Liver (tissue), 9 donors: ENCODE results near the gene AQP12A. TPM values are rescaled to one million over a fixed set of nuclear protein-coding genes. Genes with fewer than 3 reads are reported as not detected.
"Not testable (repeated sequence)": the region's sequence is repeated elsewhere in the genome, so short reads cannot be mapped to it uniquely, and the experiment has no call there.

Experiments
- DNase-seq: peaks from one replicate; pipeline ENCODE4 v3.0.0-alpha.2; 2017; ENCODE audit warnings: low spot score
- H3K27ac ChIP-seq, 2 donors: one replicate each; pipeline ENCODE4 v1.7.0; 2013; ENCODE audit warnings: inconsistent platforms in 2 of 2, low read length in 2 of 2, control low read depth in 1 of 2, low read depth in 1 of 2, mild to moderate bottlenecking in 1 of 2
- H3K27me3 ChIP-seq, 4 donors: one replicate each; pipeline versions ENCODE4 v1.6.1 to v1.7.0; 2013; ENCODE audit warnings: low read length in 3 of 4, inconsistent platforms in 1 of 4, mild to moderate bottlenecking in 1 of 4, moderate library complexity in 1 of 4; ENCODE audit not compliant: control insufficient read depth in 4 of 4, insufficient read depth in 4 of 4
- H3K36me3 ChIP-seq, 4 donors: one replicate each; pipeline versions ENCODE4 v1.6.1 to v1.7.0; 2013; ENCODE audit warnings: low read length in 3 of 4, mild to moderate bottlenecking in 3 of 4, low read depth in 1 of 4, moderate library complexity in 1 of 4; ENCODE audit not compliant: control insufficient read depth in 4 of 4, insufficient read depth in 3 of 4
- H3K4me1 ChIP-seq, 4 donors: one replicate each; pipeline versions ENCODE4 v1.6.1 to v1.7.0; 2013; ENCODE audit warnings: low read length in 3 of 4, mild to moderate bottlenecking in 3 of 4, moderate library complexity in 1 of 4; ENCODE audit not compliant: control insufficient read depth in 4 of 4, insufficient read depth in 4 of 4
- H3K4me3 ChIP-seq, 3 donors: one replicate each; pipeline versions ENCODE4 v1.6.1 to v1.7.0; 2013; ENCODE audit warnings: low read length in 3 of 3, control low read depth in 1 of 3, low read depth in 1 of 3, mild to moderate bottlenecking in 1 of 3
- H3K9ac ChIP-seq, 2 donors: one replicate each; pipeline ENCODE4 v1.7.0; 2013; ENCODE audit warnings: low read length in 2 of 2, mild to moderate bottlenecking in 2 of 2, moderate library complexity in 2 of 2, control low read depth in 1 of 2, low read depth in 1 of 2
- H3K9me3 ChIP-seq, 4 donors: one replicate each; pipeline versions ENCODE4 v1.6.1 to v1.7.0; 2013; ENCODE audit warnings: low read length in 3 of 4; ENCODE audit not compliant: control insufficient read depth in 4 of 4
- WGBS: extraction: QIAGEN DNeasy Blood & Tissue Kit; methylation state at CpG from one replicate; pipeline ENCODE4 v1.1.7; 2013; 5-methylcytosine and 5-hydroxymethylcytosine counted together
- polyA plus RNA-seq, 2 donors: library from polyadenylated mRNA; stranded (reverse) in 1 of 2; unstranded in 1 of 2; fragments of 200-250 nt in 1 of 2; fragments of >200 nt in 1 of 2; fragmentation: Nextera tagmentation in 1 of 2; extraction: Ambion mirVana in 1 of 2; gene quantifications; one replicate each; pipeline versions ENCODE4 v1.2.1 to v1.2.3, GENCODE V29; 2013 to 2015
- total RNA-seq, 2 donors: library from RNA; depleted of rRNA; stranded (reverse); fragments of >200 nt; gene quantifications; one replicate each; pipeline ENCODE4 v1.2.3, GENCODE V29; 2014
- donor health status: healthy.
- donor health status: healthy.
- donor health status: healthy.
- donor health status: healthy.
- donor health status: healthy.

The AQP12A gene
- total and polyA plus RNA-seq, 4 donors = not detected

DNA sequence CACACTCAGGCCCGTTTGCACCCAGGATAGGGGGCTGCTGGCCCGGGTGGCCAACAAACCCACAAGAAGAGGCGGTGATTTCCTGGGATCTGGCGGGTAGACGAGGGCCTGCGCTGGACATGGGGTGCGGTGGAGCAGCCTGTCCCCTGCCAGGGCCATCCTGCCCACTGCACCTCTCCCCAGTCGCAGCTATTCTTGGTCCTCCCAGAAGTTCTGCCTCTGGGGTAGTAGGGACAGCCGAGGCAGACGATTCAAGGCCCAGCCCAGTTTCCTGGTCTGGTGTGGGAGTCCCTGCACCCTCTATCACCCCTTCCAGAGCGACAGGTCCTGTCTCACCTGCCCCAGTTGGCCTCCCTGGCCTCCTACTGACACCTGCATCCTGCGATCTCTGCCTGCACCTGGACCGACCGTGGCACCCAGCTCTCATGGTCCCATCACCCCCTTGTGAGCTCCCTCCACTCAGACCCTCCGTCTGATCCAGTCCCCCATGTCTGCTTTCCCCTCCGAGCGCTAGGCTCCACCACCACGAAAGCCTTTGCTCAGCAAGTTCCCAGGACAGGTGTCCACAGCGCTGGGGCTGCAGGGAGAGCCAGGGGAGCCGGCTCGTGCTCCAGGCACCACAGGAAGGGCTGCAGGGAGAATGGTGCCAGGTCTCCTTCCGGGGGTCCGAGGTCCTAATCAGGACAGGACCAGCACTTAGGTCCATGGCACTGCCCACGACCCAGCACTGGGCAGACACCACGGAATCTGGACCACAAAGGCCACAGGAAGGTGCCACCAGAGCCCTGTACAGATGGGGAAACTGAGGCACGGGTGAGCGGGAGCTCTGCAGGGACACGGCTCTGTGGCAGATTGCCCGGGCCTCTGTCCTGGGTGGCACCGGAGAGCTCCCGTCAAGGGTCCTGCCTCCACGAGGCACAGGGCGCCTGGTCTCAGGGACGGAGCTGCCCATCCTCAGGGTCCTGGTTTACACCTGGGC lies 1.2 kb downstream of the AQP12A start:
- H3K4me3 ChIP-seq, H3K27ac ChIP-seq, H3K4me1 ChIP-seq, H3K9ac ChIP-seq, H3K9me3 ChIP-seq, DNase-seq, H3K27me3 ChIP-seq, H3K36me3 ChIP-seq: not testable (repeated sequence)
- WGBS = 81% methylated on average over 17 of the region's 34 CpGs

DNA sequence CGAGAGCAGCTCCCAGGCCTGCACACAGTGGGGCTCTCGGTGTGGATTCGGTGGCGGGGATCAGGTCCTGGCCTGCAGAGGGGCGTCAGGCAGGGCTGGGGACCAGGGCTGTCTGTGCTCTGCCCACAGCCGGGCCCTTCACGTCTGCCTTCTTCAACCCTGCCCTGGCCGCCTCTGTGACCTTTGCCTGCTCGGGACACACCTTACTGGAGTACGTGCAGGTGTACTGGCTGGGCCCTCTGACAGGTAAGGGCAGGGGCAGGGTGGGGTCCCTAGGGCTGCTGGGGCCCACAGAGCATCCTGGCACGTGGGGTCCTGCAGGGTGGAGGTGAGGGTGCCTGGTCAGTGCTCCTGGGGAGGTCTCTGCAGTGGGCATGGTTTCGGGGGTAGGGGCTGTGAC lies 2.6 kb downstream of the AQP12A start:
- not testable (repeated sequence) for DNase-seq, H3K27ac ChIP-seq, H3K4me3 ChIP-seq, H3K27me3 ChIP-seq, H3K9ac ChIP-seq, H3K4me1 ChIP-seq, H3K36me3 ChIP-seq, H3K9me3 ChIP-seq
- no CpG with 5 or more reads among the region's 12 CpGs for WGBS

- H3K27ac ChIP-seq, H3K27me3 ChIP-seq, H3K9ac ChIP-seq, H3K4me1 ChIP-seq, H3K36me3 ChIP-seq, DNase-seq, H3K4me3 ChIP-seq, H3K9me3 ChIP-seq: not testable (repeated sequence)
- WGBS = no CpG with 5 or more reads among the region's 19 CpGs
Measured at GRCh38 chr2:240695593-240695992, 3.9 kb downstream of the AQP12A start.

DNA sequence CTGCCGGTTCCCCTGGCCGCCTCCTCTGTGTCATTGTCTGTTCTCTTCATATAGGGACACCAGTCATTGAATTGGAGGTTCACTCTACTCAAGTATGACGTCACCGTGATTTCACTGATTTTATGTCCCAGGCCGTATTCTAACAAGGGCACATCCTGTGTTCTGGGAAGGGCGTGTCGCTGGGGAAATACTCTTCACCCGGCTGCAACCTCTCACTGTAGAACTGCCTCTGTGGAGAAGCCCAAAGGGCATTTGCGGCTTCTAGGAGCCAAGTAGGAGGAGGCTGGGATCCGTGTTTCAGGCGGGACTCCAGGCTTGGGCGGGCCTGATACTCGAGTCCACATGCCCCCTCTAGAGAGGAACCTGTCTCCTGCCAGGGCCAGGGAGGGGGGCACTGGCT lies 4.8 kb downstream of the AQP12A start:
- H3K27me3 ChIP-seq, H3K4me1 ChIP-seq, H3K4me3 ChIP-seq, H3K27ac ChIP-seq, DNase-seq, H3K36me3 ChIP-seq, H3K9ac ChIP-seq, H3K9me3 ChIP-seq: not testable (repeated sequence)
- WGBS = 78% methylated on average over 4 of the region's 13 CpGs

DNA sequence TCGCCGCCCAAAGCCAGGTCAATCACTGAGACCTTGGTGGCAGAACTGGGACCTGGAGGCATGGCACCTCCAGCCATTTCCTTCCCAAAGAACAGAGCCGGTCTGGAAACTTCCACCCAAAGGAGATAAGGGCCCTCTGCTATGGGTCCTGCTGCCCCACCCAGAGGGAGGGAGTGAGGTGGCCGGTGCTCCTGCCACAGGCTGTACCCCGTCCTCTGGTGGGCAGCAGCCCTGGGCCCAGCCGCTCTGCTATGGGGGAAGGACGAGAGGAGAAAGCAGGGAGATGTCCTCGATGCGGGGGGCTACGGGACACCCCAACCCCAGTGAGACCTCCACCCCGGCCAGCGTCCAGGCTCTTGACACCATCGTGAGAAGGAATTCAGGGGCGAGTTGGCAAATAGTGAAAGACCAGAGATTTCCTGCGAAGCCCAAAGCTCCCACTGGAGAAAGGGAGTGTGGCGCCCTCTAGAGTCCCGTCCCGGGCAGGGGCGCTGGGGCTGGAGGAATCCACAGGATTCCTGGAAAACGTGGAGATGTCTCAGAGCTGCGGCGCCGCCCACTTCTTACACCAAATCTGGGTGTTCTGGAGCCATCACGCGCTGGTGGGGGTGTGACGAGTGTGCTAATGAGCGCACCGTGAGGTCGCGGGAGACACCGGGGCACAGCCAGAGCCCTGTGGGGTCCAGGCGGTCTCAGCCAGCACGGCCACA lies 7.3 kb downstream of the AQP12A start:
- not testable (repeated sequence) for H3K36me3 ChIP-seq, H3K4me1 ChIP-seq, H3K9me3 ChIP-seq, H3K9ac ChIP-seq, H3K27ac ChIP-seq, H3K27me3 ChIP-seq, H3K4me3 ChIP-seq, DNase-seq
- 77% methylated on average over 8 of the region's 33 CpGs for WGBS

DNA sequence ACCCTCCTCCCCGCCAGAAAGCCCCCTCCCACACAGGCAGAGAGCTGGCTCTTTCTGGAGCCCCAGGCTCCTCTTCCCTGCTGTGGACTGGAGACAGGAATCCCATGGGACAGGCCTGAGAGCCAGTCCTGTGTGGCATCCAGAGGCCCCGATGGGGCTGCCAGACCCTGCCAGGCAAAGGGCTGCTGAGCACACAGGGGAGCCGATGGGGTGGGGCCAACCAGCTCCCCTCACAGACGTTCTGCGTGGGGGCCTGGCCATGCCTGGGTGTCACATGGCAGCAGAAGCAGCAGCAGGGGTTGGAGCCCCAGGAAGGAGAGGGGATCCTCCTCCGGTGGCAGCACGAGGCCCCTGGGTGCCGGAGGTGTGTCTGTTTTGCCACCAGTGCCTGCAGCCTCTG lies 8.2 kb downstream of the AQP12A start:
- not testable (repeated sequence) for H3K4me1 ChIP-seq, H3K27ac ChIP-seq, H3K9me3 ChIP-seq, H3K27me3 ChIP-seq, H3K36me3 ChIP-seq, DNase-seq, H3K4me3 ChIP-seq, H3K9ac ChIP-seq
- 53% methylated on average over 8 of the region's 8 CpGs for WGBS

- not testable (repeated sequence) for H3K27me3 ChIP-seq, H3K27ac ChIP-seq, H3K9me3 ChIP-seq, H3K4me1 ChIP-seq, H3K4me3 ChIP-seq, H3K9ac ChIP-seq, DNase-seq, H3K36me3 ChIP-seq
- WGBS = 77% methylated on average over 19 of the region's 21 CpGs
Measured at GRCh38 chr2:240700616-240701015, 8.9 kb downstream of the AQP12A start.
